K562 (cell line): ENCODE measurements around the gene SREBF1. TPM values are rescaled to one million over a fixed set of nuclear protein-coding genes. Genes with fewer than 3 reads are reported as not detected.
A peak's percentile ranks its signal among the peaks of the same experiment; 100 is the strongest.

Experiments used
- ATF2 ChIP-seq: sonication (generic); formaldehyde crosslinking; IDR thresholded peaks from 2 replicates; pipeline ENCODE4 v1.8.1; 2022; ENCODE audit warnings: missing genetic modification reagents
- HDGF ChIP-seq: fragments of 450-650 bp; IDR thresholded peaks from 2 replicates; pipeline ENCODE4 v1.6.1; 2016
- HNRNPL ChIP-seq: fragments of 200-400 bp; formaldehyde crosslinking; IDR thresholded peaks from 2 replicates; pipeline ENCODE4 v1.6.1; 2017; ENCODE audit warnings: low read depth, mild to moderate bottlenecking, low read length
- IRF1 ChIP-seq: sonication (generic); formaldehyde crosslinking; IDR thresholded peaks from 2 replicates; pipeline ENCODE4 v1.8.0; 2022; ENCODE audit warnings: missing genetic modification reagents, mild to moderate bottlenecking, borderline replicate concordance
- TBP ChIP-seq: optimal IDR thresholded peaks from 2 replicates; pipeline ENCODE3; 2011; ENCODE audit warnings: low read depth, low read length, improper control_type of control experiment
- THAP12 ChIP-seq: fragments of 250-450 bp; sonication (Bioruptor Pico); IDR thresholded peaks from 2 replicates; pipeline ENCODE4 v1.9.0; 2021; ENCODE audit warnings: mild to moderate bottlenecking, inconsistent platforms
- TSC22D4 ChIP-seq: fragments of 450-650 bp; IDR thresholded peaks from 2 replicates; pipeline ENCODE4 v1.6.1; 2016; ENCODE audit warnings: missing genetic modification characterization, missing biosample characterization, control low read depth
- U2AF1 ChIP-seq: fragments of 200-400 bp; formaldehyde crosslinking; optimal IDR thresholded peaks from 2 replicates; pipeline ENCODE3; 2017; ENCODE audit warnings: mild to moderate bottlenecking, low read depth, low read length, moderate library complexity
- VEZF1 ChIP-seq: fragments of 200-800 bp; sonication (Bioruptor generic); IDR thresholded peaks from 2 replicates; pipeline ENCODE4 v1.6.1; 2017; ENCODE audit warnings: missing genetic modification characterization, missing compliant biosample characterization
- ZNF217 ChIP-seq: sonication (generic); formaldehyde crosslinking; IDR thresholded peaks from 2 replicates; pipeline ENCODE4 v1.8.0; 2022; ENCODE audit warnings: mild to moderate bottlenecking, missing genetic modification reagents
- ZNF695 ChIP-seq: fragments of 450-650 bp; formaldehyde crosslinking; IDR thresholded peaks from 2 replicates; pipeline ENCODE4 v1.4.0; 2020; ENCODE audit warnings: mild to moderate bottlenecking, moderate library complexity
- polyA plus RNA-seq, 8 experiments: library from polyadenylated mRNA; depleted of rRNA in 4 of 8; stranded (reverse) in 5 of 8; unstranded in 3 of 8; fragments of >200 nt; fragmentation: Nextera tagmentation in 2 of 8; fragmentation: Illumina TruSeq in 1 of 8; extraction: Ambion mirVana in 2 of 8; extraction: Trizol in 1 of 8; gene quantifications; 2 replicates each; pipeline versions ENCODE4 v1.2.1 to v1.2.3, GENCODE V29; 2011 to 2014; ENCODE audit warnings: inconsistent platforms in 1 of 8, missing spikeins in 1 of 8
- total RNA-seq, 7 experiments: library from RNA; depleted of rRNA in 6 of 7; stranded (reverse); fragments of >200 nt in 6 of 7; fragmentation: Illumina TruSeq in 2 of 7; extraction: Trizol in 2 of 7; gene quantifications; 2 replicates each; pipeline versions ENCODE4 v1.2.1 to v1.2.3, GENCODE V29; 2011 to 2021; ENCODE audit warnings: low replicate concordance in 1 of 7
- TF ChIP-seq, protein P1 (sequence below): fragments of 250-450 bp; sonication (Bioruptor Pico); IDR thresholded peaks from 2 replicates; pipeline ENCODE4 v1.8.0; 2022; ENCODE audit warnings: inconsistent platforms
- TF ChIP-seq, protein P2 (sequence below), 2 experiments: fragments of 450-650 bp in 1 of 2; IDR thresholded peaks; 2 replicates each; pipeline ENCODE4 v1.6.1; 2011 to 2017; ENCODE audit warnings: low read depth in 2 of 2, antibody characterized with exemption in 1 of 2, borderline replicate concordance in 1 of 2, low read length in 1 of 2, mild to moderate bottlenecking in 1 of 2, mixed read lengths in 1 of 2; ENCODE audit not compliant: control insufficient read depth in 1 of 2

Gene SREBF1
- total and polyA plus RNA-seq, 9 of the 15 experiments (the other 6 are each of a cell fraction or from before 2014, with no cell fraction given) = 1.6 to 169 (median 69.4) TPM

- no peak for TF ChIP-seq IRF1
- no peak for TF ChIP-seq U2AF1
- TF ChIP-seq HNRNPL = peak; percentile 78
- TF ChIP-seq, protein P1, sequence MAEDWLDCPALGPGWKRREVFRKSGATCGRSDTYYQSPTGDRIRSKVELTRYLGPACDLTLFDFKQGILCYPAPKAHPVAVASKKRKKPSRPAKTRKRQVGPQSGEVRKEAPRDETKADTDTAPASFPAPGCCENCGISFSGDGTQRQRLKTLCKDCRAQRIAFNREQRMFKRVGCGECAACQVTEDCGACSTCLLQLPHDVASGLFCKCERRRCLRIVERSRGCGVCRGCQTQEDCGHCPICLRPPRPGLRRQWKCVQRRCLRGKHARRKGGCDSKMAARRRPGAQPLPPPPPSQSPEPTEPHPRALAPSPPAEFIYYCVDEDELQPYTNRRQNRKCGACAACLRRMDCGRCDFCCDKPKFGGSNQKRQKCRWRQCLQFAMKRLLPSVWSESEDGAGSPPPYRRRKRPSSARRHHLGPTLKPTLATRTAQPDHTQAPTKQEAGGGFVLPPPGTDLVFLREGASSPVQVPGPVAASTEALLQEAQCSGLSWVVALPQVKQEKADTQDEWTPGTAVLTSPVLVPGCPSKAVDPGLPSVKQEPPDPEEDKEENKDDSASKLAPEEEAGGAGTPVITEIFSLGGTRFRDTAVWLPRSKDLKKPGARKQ (CRISPR knock-in tag) = 0 out of 2 replicates have a peak, but pooled peaks have one; percentile 7
- TF ChIP-seq ZNF217 (CRISPR knock-in tag) = no peak
- TF ChIP-seq, protein P2, sequence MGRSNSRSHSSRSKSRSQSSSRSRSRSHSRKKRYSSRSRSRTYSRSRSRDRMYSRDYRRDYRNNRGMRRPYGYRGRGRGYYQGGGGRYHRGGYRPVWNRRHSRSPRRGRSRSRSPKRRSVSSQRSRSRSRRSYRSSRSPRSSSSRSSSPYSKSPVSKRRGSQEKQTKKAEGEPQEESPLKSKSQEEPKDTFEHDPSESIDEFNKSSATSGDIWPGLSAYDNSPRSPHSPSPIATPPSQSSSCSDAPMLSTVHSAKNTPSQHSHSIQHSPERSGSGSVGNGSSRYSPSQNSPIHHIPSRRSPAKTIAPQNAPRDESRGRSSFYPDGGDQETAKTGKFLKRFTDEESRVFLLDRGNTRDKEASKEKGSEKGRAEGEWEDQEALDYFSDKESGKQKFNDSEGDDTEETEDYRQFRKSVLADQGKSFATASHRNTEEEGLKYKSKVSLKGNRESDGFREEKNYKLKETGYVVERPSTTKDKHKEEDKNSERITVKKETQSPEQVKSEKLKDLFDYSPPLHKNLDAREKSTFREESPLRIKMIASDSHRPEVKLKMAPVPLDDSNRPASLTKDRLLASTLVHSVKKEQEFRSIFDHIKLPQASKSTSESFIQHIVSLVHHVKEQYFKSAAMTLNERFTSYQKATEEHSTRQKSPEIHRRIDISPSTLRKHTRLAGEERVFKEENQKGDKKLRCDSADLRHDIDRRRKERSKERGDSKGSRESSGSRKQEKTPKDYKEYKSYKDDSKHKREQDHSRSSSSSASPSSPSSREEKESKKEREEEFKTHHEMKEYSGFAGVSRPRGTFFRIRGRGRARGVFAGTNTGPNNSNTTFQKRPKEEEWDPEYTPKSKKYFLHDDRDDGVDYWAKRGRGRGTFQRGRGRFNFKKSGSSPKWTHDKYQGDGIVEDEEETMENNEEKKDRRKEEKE (IDR thresholded peaks at IDR 0.05; ENCODE audit: borderline replicate concordance in 1 of 2, control insufficient read depth in 1 of 2, low read depth in 2 of 2, low read length in 1 of 2) = no peak
- no peak for TF ChIP-seq TSC22D4 (tag)
- TF ChIP-seq THAP12 (CRISPR knock-in tag) = no peak
- TF ChIP-seq TBP = no peak
- TF ChIP-seq ATF2 (CRISPR knock-in tag) = no peak
- TF ChIP-seq VEZF1 (CRISPR knock-in tag) = peak; percentile 91
- TF ChIP-seq HDGF = no peak
- TF ChIP-seq ZNF695 (CRISPR knock-in tag) = no peak
These were observed 24.4 kb downstream of the SREBF1 start (continued) for GRCh38 chr17:17812211-17813054.
